Measurements from ENCODE around the gene TXNDC11.
A peak's percentile ranks its signal among the peaks of the same experiment; 100 is the strongest.

The TXNDC11 gene

GRCh38 chr16:11748404-11749254 is 6.0 kb upstream of the TXNDC11 start:
- DNase-seq (ENCODE audit: low spot score) = no peak
- Histone ChIP-seq H3K4me3 (no peak overlapping the region), H3K27ac (no peak overlapping the region)
- no peak for TF ChIP-seq CTCF (IDR thresholded peaks at IDR 0.05)

- TF ChIP-seq CTCF (IDR thresholded peaks at IDR 0.05) = no peak
- no peak overlapping the region for H3K4me3 ChIP-seq
- no peak for DNase-seq (ENCODE audit: low spot score)
- no peak overlapping the region for H3K27ac ChIP-seq
These were observed 5.3 kb upstream of the TXNDC11 start for GRCh38 chr16:11747949-11748403.

GRCh38 chr16:11744075-11744470 is 1.4 kb upstream of the TXNDC11 start:
- no peak for TF ChIP-seq CTCF (IDR thresholded peaks at IDR 0.05)
- DNase-seq (ENCODE audit: low spot score) = no peak
- Histone ChIP-seq H3K4me3 (no peak overlapping the region), H3K27ac (peak overlapping the region; percentile 96 to 100)

GRCh38 chr16:11743308-11744074 is 834 bp upstream of the TXNDC11 start:
- no peak for TF ChIP-seq CTCF (IDR thresholded peaks at IDR 0.05)
- Histone ChIP-seq H3K4me3 (peak overlapping the region; percentile 97), H3K27ac (peak overlapping the region; percentile 96 to 100)
- peak; percentile 82 for DNase-seq (ENCODE audit: low spot score)

- Histone ChIP-seq H3K27ac (peak overlapping the region; percentile 96 to 100), H3K4me3 (peak overlapping the region; percentile 97)
- TF ChIP-seq CTCF (IDR thresholded peaks at IDR 0.05) = no peak
- peak; percentile 82 for DNase-seq (ENCODE audit: low spot score)
These were observed 543 bp downstream of the TXNDC11 start for GRCh38 chr16:11742093-11742535.

GRCh38 chr16:11740567-11740966 is 2.1 kb downstream of the TXNDC11 start:
- Histone ChIP-seq H3K4me3 (peak overlapping the region; percentile 97), H3K27ac (peak overlapping the region; percentile 20 to 96)
- no peak for DNase-seq (ENCODE audit: low spot score)
- TF ChIP-seq CTCF (IDR thresholded peaks at IDR 0.05) = no peak

Measured in coronary artery (tissue), 2 donors.